GM21526 (cell line): ENCODE measurements around the gene PYM1.

ENCODE experiments used
- ATAC-seq: cut with Tn5 transposase; IDR thresholded peaks from one replicate; pipeline ENCODE4 v1.9.1; 2021; ENCODE audit warnings: moderate library complexity; ENCODE audit not compliant: unreplicated experiment, low FRiP score

Gene PYM1

DNA sequence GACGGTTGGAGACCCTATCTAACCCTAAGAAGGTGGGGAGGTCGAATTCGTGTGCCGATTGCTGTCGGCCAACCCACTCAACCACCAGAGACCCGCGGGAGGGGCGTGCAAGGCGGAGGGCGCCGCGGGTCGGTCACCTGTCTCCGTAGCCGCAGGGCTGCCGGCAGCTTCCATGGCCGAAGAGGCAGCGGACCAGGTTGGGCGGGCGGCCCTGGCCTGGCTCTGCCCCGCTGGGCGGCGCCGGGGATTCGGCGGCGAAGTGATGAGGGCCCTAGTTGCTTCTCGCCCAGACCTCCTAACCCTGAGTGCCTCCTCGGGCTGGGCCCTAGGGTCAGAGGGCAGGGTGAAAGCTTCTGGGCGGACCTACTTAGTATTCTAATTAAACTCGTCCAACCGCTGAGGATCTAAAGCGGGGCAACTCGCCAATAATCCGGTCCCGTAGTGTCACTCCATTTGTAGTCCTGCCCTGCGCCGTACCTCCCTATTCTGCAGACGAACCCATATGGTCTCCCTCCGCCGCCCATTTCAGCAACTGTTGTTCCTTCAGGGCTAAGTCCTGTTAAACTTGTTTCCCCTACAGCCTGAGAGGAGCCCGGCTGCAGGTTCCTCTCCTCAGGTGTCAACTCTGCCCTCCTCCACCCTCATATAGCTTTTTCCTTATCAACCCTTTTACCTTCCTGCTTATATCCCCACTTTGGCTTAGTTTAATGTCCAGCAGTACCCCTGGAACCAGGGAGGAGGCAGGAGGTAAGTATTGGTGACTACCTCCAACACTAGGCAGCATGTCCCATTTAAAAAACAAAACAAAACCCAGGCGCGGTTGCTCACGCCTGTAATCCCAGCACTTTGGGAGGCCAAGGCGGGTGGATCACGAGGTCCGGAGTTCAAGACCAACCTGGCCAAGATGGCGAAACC is at the start of gene PYM1:
PYM1 (minus strand) TSS at position 307 of the 915 bp plus-strand sequence; CDS start at position 174, 133 bp downstream.
- ATAC-seq = peak; percentile 40

- peak; percentile 22 for ATAC-seq
These were observed 46.6 kb upstream of the PYM1 start for GRCh38 chr12:55974308-55974730.

DNA sequence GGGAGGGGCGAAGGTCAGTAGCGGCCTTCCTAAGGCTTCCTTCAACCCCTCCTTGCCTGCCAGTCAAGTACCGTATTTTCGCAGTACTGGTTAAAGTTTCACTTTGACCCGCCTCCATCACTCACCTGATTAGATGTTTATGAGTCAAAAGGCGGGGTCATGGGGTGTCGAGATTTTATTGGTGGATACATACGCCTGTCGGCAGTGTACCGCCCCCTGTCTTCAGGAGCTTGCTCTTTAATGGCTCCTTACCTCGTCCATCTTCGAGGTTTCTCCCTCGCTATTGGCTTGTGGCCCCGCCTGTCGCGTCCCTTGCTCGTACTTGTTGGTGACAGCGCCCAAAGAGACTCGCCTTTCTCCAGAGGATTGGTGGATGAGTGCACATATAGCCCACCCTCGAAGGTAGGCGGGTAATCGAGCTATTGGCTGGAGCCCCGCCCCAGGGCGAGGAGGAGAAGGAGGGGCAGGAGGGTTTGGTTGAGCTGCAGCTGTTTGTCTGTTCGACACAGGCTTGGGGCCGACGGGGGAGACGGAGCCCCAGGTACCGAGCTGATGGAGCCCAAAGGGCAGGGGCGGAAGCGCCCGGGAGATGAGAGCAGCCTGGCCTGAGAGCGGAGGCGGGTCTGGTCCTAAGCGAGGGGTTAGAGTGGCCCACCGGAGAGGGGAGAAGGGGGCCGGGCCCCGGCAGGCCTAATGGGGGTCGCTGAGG is 46.1 kb upstream of the PYM1 start, which contains the start of gene RAB5B:
RAB5B (plus strand) TSS at position 480 of the 709 bp plus-strand sequence. CDS start 12,883 bp downstream, outside the sequence.
- peak; percentile 85 for ATAC-seq

- ATAC-seq = no peak
These were observed 45.4 kb upstream of the PYM1 start for GRCh38 chr12:55972911-55973598.

DNA sequence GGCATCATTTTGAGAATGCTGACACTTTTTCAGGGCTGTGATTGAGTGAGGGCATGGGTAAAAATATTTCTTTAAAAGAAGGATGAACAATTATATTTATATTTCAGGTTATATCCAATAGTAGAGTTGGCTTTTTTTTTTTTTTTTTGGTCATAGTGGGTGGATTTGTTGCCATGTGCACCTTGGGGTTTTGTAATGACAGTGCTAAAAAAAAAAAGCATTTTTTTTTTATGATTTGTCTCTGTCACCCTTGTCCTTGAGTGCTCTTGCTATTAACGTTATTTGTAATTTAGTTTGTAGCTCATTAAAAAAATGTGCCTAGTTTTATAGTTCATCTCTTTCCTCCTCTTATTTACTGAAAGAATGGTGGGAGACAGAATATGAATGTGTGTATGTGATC is 44.8 kb upstream of the PYM1 start:
- ATAC-seq = no peak

DNA sequence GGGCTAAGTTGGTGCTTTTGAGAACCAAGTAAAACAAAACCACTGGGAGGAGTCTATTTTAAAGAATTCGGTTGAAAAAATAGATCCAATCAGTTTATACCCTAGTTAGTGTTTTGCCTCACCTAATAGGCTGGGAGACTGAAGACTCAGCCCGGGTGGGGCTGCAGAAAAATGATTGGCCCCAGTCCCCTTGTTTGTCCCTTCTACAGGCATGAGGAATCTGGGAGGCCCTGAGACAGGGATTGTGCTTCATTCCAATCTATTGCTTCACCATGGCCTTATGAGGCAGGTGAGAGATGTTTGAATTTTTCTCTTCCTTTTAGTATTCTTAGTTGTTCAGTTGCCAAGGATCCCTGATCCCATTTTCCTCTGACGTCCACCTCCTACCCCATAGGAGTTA is 44.3 kb upstream of the PYM1 start:
- no peak for ATAC-seq

DNA sequence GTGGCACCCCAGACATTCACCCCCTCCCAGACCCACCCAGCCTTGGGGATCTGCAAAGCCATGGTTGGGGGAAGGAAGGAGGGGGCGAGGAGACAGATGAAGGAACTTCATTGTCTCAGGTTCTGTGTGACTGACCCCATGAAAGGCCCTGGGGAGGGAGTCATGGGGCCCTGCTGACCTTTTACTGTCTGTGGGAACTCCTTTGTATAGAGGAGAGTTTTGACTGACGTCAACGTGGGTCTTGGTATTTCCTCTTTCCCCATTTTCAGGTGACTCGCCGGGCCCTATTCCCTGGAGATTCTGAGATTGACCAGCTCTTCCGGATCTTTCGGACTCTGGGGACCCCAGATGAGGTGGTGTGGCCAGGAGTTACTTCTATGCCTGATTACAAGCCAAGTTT is 43.1 kb upstream of the PYM1 start:
- no peak for ATAC-seq

DNA sequence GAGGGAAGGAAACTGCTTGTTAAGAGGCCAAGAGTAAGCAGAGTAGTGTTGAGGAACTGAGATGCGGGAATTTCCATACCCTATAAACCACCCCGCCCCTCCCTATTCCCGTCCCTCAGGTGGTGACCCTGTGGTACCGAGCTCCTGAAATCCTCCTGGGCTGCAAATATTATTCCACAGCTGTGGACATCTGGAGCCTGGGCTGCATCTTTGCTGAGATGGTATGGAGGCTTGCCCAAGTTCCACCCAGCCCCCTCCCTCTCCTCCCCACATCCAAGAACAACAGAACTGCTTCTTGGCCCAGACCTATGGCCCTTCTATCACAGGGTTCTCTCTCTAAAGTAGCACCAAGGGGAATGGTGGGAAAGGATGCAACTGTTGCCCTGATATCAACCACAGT is 41.7 kb upstream of the PYM1 start:
- no peak for ATAC-seq

DNA sequence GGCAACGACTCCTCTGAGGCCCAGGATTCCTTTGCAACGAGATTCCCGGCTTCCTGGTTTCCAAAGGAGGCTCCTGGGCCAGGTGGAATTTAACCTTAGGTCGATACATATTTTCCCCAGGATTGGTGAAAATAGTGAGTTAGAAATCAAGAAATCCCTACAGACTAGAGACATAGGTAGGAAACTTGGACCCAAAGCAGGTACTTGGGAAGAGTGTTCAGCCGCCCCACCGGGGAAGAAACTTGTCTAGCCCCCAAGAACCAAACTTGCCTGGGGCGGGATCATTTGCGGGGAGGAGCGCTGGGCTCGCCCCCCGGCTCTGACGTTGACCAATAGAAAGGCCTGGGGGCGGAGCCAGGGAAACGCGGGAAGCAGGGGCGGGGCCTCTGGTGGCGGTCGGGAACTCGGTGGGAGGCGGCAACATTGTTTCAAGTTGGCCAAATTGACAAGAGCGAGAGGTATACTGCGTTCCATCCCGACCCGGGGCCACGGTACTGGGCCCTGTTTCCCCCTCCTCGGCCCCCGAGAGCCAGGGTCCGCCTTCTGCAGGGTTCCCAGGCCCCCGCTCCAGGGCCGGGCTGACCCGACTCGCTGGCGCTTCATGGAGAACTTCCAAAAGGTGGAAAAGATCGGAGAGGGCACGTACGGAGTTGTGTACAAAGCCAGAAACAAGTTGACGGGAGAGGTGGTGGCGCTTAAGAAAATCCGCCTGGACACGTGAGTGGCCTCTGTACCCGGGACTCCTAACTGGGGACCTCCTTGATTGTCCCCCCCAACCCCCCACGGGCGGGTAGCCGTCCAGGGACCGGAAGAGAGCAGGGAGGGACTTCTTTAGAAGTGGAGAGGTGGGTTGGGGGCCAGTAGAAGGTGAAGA is 39.0 kb upstream of the PYM1 start, which contains the start of gene CDK2:
CDK2 (plus strand) TSS at position 423 of the 874 bp plus-strand sequence; CDS start at position 602, 179 bp downstream.
- peak; percentile 83 for ATAC-seq

DNA sequence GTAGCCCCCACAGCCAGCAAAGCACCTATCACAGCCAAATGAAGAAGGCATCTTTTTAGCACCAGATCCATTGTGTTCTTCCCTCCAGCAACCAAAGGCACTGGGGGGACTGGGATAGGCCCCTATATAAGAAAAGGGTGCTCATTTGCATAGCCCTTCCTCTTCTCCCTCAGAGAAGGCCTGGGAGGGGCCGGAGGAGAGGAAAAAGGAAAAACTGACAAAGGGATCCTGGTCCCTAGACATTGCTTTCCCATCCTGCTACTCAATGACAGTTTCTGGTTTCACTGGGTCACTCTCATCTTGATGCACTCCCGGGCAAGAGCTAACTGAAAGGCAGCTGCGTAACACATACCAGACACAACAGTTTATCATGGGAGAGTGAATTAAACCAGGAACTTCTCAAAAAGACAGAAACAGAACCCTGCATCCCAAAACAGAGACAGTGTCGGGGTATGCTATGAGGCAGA is 38.3 kb upstream of the PYM1 start, which contains the start of gene PMEL:
PMEL (minus strand) TSS at position 102 of the 467 bp plus-strand sequence; CDS start at position 71, 31 bp downstream.
- no peak for ATAC-seq

DNA sequence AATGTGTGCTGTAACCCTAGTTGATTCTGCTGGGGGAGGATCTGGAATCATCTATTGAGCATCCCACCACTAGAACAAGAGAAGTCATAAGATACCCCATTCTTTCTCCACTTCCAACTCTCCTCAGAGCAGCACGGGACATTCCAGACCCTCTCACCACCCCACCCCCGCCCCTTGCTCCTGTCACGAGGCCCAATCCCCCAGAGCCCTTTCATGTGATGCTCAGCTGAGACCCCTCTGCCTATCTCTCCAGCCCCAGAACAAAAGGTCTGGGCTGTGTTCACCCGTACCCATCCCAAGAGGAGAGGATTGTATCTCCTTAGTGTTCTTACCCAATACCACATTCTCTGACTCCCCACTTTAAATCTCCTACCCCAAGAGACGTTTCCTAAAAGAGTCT is 37.5 kb upstream of the PYM1 start:
- ATAC-seq = no peak

DNA sequence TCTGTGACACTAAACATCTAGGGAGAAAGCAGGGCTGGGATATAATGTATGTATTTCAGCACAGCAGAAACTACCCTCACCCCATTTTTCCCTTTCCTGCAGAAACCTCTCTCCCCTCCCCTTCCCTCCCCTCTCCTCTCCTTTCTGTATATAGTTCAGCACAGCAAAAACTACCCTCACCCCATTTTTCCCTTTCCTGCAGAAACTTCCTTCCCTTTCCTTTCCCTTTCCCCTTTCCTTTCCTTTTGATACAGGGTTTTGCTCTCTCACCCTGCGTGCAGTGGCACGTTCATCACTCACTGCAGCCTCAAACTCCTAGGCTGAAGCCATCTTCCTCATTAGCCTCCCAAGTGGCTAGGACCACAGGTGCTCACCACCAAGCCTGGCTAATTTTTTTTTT is 36.1 kb upstream of the PYM1 start:
- ATAC-seq = no peak

DNA sequence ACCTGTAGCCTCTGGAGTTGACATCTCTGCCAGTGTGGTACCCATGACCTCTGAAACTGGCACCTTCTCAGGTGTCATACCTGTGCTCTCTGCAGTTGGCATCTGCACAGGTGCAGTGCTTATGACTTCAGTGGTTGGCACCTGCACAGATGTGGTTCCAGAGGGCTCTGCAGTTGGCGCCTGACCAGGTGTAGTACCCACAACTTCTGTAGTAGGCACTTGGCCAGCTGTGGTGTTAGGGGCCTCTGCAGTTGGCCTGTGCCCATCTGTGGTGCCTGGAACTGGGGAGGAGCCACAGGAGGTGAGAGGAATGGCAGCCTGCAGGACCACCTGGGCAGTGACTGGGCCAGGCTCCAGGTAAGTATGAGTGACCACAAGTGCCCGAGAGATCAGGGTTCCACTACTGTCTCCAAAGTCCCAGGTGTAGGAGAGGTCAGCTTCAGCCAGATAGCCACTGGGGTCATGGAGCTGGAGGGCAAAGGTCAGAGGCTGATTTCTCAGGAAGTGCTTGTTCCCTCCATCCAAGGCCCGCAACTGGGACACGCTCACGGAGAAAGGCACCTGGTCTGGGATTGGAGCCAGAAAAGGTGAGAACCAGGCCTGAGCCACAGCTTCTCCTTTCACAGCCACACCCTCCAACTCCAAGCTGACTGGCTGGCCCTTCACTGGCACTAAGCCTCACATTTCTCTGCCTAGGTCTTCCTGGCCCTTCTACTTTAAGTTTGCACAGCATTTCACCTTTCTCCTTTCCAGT is 29.6 kb upstream of the PYM1 start:
- ATAC-seq = no peak

DNA sequence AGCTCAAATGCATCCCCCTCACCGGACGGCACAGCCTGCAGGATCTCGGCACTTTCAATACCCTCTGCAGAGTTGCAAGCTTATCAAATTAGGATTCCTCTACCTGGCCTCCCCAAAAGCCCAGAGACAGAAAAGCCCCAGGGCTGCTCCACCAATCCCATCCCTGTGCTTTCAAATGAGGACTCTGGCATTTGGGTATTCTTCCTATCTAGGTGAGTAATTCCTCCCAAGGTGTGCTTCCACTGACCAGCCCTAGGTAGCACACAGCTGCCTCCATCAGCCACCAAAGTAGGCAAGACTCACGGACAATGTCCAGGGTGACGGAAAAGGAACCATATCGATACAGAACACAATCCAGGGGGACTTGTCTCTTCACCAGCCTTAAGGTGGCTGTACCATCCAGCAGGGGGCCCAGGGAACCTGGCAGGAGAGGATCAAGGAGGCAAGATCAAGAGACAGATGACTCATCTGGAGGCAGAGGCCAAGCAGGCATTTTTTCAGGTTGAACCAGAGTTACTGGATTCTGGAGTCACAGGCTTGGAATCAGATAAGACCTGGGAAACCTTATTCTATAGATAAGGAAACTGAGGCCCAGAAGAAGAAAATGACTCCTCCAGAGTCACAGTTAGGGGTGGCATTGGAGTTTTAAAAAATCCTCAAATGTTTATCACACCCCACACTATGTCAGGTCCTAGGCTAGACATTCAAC is 28.3 kb upstream of the PYM1 start:
- ATAC-seq = no peak

GRCh38 chr12:55955344-55955743 is 27.6 kb upstream of the PYM1 start:
- ATAC-seq = no peak

- ATAC-seq = no peak
These were observed 18.9 kb upstream of the PYM1 start for GRCh38 chr12:55946553-55946952.

DNA sequence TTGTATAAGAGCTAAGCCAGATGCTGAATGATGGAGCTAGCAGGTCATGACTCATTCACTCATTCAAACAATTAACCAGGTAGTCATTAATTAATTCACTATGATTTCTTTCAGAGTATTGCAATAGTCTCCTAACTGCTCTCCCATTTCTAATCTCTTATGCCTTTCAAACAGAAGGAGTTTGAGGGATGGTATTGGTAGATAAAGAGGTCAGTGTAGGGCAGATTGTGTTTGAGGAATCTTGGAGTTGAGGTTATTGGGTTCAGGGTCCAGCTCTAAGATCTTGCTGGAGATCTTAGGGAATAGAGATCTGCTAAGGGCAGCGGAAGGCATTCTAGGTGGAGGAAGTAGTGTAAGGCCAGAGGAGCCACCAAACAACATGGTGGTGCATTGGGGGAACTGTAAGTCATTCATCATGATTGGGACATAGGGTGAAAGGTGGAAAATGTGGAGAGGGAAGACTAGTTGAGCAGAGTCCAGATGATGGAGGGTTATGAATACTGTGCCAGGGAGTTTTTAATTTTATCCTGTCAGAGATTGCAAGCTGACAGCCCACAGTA is 15.0 kb upstream of the PYM1 start:
- no peak for ATAC-seq

DNA sequence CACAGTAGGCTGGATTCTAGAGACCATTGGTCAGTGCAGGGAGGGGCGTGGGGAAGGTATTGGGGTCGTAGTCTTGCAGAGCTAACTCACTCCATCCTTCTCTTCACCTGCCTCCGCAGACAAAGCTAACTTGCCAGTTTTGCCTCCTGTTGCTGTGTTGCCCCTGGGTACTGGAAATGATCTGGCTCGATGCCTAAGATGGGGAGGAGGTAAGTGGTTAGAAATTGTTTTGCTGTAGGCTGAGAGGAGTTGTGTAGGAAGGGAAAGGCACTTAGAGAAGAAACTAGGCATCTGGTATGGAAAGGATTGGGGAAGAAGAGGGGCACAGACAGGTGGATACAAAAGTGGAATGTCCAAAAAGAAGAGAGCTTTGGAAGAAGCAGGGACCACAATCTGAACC is 14.4 kb upstream of the PYM1 start:
- no peak for ATAC-seq
